BE2C (cell line): ENCODE measurements around the gene OSR1.

Source experiments
- DNase-seq: peaks from one replicate; pipeline ENCODE4 v3.0.0-alpha.2; 2020
- H3K27me3 ChIP-seq: fragments of 250-450 bp; sonication (Bioruptor Pico); 2 replicates; pipeline ENCODE4 v1.5.1; 2020; ENCODE audit warnings: mild to moderate bottlenecking
- H3K36me3 ChIP-seq: fragments of 250-450 bp; sonication (Bioruptor Pico); 2 replicates; pipeline ENCODE4 v1.5.1; 2020; ENCODE audit warnings: mild to moderate bottlenecking
- H3K4me1 ChIP-seq: fragments of 250-450 bp; sonication (Bioruptor Pico); 2 replicates; pipeline ENCODE4 v1.5.1; 2020
- H3K4me3 ChIP-seq: 2 replicates; pipeline ENCODE4 v1.5.1; 2011; ENCODE audit warnings: low read depth, low read length
- H3K9me3 ChIP-seq: fragments of 250-450 bp; sonication (Bioruptor Pico); 2 replicates; pipeline ENCODE4 v1.5.1; 2020
- TF ChIP-seq, protein P1 (sequence below): IDR thresholded peaks from 2 replicates; pipeline ENCODE4 v1.5.1; 2012; ENCODE audit warnings: mild to moderate bottlenecking, low read depth, low read length

OSR1 gene

DNA sequence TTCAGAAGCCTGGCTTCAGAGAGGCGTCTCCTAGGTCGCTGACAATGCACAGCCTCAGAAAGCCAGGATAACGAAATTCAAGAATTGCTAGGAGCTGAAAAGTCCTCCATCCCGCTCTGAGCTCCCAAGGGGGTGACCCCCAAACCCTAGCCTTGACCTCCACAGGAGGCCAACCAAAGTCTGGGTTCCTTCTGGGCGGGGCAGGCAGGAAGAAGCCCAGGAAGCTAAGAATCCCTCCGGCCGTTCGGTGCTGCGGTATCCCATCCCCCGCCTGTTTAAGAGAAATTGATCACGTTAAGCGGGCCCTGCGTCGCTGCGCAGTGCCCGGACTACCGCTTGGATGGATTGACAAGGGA, 2.5 kb upstream of the OSR1 start:
- Histone ChIP-seq H3K36me3 (no peaks in the 10 kb centered on the region), H3K27me3 (peaks cover 91% of the 10 kb centered on the region), H3K4me3 (no peak overlapping the region), H3K9me3 (no peaks in the 10 kb centered on the region; the same call in 1 of the 2 replicates), H3K4me1 (no peaks in the 10 kb centered on the region)
- no peak for DNase-seq
- TF ChIP-seq, protein P1, sequence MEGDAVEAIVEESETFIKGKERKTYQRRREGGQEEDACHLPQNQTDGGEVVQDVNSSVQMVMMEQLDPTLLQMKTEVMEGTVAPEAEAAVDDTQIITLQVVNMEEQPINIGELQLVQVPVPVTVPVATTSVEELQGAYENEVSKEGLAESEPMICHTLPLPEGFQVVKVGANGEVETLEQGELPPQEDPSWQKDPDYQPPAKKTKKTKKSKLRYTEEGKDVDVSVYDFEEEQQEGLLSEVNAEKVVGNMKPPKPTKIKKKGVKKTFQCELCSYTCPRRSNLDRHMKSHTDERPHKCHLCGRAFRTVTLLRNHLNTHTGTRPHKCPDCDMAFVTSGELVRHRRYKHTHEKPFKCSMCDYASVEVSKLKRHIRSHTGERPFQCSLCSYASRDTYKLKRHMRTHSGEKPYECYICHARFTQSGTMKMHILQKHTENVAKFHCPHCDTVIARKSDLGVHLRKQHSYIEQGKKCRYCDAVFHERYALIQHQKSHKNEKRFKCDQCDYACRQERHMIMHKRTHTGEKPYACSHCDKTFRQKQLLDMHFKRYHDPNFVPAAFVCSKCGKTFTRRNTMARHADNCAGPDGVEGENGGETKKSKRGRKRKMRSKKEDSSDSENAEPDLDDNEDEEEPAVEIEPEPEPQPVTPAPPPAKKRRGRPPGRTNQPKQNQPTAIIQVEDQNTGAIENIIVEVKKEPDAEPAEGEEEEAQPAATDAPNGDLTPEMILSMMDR: no peak

DNA sequence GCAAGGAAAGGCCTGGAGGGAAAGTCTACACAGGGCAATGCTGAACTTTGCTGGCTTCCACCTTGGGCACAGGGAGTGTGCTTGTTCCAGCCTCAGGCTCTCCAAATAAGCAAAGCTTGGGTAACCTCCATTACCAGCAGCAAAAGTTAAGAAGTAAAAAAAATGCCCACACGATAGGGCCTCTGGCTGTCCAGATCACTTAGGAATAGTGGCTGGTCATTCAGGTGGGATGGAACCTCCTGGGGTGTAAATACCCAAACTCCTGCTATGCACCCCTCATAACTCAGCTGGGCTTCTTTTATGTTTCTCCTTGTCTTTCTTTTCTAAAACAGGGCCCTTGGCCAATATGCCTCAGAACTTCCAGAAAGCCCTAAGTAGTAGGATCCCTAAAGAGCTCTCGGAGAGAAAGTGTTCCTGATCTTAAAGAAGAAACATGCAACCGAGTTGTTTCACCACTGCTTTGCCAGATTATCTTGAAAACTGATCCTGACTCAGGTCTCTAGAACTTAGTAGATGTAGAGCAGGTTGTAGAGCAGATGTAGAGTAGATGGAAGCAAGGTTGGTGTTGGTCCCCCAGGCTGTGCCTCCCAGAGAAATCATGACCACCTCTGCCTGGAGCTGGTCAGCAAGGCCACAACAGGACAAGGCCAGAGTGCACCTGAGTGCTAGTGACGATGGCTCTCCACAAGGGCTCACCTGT, 2.0 kb upstream of the OSR1 start:
- peaks cover 96% of the 10 kb centered on the region for H3K27me3 ChIP-seq

DNA sequence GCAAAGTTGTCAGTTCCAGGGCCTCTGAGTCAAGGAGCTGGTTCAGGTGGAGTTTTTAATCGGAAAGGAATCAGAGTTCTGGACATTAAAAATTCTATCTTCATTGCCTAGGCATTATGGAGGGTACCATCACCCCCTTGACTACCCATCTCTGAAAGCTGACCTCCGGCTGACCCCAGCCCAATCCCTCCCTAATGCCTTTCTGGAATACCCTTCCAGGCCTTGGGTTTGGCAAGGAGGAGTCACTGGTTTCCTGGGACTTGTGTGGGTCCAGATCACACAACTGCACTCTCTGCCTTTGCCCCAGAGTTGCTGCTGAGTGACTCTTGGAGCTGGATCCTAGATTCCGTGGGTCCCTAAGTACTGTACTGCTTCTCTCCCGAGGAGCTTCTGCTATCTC, 1.0 kb upstream of the OSR1 start:
- Histone ChIP-seq H3K4me3 (no peak overlapping the region), H3K27me3 (peaks cover 97% of the 10 kb centered on the region), H3K4me1 (no peaks in the 10 kb centered on the region), H3K9me3 (no peaks in the 10 kb centered on the region; the same call in 1 of the 2 replicates), H3K36me3 (no peaks in the 10 kb centered on the region)
- TF ChIP-seq, protein P1: no peak
- no peak for DNase-seq

More for the DNA sequence above, 2.0 kb upstream of the OSR1 start:
- TF ChIP-seq, protein P1: no peak
- no peak overlapping the region for H3K4me3 ChIP-seq
- no peak for DNase-seq
- no peaks in the 10 kb centered on the region for H3K36me3 ChIP-seq
- H3K9me3 ChIP-seq: no peaks in the 10 kb centered on the region; the same call in 1 of the 2 replicates
- H3K4me1 ChIP-seq: no peaks in the 10 kb centered on the region

DNA sequence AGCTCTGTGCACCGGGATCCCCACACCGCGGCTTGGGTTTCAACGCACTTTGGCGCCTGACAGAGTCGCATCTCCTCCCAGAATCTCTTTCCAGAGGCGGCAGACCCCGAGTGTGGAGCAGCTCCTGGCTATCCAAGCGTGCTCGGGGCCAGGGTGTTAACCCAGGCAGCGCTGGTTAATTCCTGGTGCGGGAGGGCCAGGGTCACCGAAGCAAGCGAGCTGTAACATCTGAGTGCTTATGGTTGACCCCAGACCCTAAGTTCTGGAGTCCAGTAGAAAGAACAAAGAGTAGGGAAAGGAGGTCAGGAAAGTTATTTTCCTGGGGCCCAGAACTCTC, 566 bp upstream of the OSR1 start:
- H3K9me3 ChIP-seq: no peaks in the 10 kb centered on the region; the same call in 1 of the 2 replicates
- H3K4me3 ChIP-seq: no peak overlapping the region
- H3K27me3 ChIP-seq: peaks cover 97% of the 10 kb centered on the region
- TF ChIP-seq, protein P1: no peak
- H3K4me1 ChIP-seq: no peaks in the 10 kb centered on the region
- H3K36me3 ChIP-seq: no peaks in the 10 kb centered on the region
- no peak for DNase-seq

DNA sequence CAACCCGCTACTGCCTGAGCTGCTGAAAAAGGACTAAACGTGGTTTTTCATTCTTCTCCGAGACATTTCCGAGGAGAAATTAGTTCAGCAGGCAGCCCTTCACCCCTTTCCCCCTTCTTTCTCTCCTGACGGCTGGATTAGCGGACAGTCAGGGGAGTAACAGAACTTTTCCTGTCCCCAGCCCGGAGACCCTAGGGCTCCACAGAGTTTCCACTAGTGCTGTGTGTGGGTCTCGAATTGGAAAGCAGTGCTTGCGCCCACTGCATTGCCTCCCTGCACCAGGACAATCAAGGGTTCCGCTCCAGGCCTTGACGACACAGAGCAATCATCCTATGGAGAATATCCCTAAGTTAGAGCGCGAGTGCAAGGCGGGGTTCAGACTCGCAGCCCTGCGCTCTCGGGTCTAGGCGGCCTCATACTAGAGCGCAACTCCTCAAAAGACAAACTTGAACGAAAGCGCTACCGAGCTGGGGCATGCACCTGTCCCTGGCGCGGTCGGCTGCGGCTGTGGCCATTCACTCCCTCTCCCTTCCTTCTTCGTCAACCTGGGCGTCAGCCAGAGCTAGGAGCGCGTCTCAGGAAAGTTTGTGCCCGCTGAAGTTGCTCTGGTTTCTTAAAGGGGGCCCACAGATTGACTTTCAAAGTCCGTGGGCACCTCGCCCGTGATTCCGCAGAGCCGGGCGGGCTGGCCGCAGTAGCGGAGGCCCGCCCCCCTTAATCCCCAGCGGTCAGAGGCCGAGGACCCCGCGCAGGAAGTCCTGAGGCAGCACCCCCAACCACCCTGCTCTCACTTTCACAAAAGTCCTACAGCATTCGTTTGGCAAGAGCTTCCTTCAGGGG, 801 bp downstream of the OSR1 start:
- Histone ChIP-seq H3K4me3 (no peak overlapping the region), H3K27me3 (peaks cover 98% of the 10 kb centered on the region)

More for the DNA sequence above, 801 bp downstream of the OSR1 start:
- Histone ChIP-seq H3K9me3 (no peaks in the 10 kb centered on the region; the same call in 1 of the 2 replicates), H3K36me3 (no peaks in the 10 kb centered on the region), H3K4me1 (no peaks in the 10 kb centered on the region)
- TF ChIP-seq, protein P1: no peak
- DNase-seq: no peak
